GM21723 (cell line): ENCODE data around the gene ADH1B.
"Not testable (repeated sequence)": the region's sequence is repeated elsewhere in the genome, so short reads cannot be mapped to it uniquely, and the experiment has no call there.

Experiments
- ATAC-seq: cut with Tn5 transposase; IDR thresholded peaks from one replicate; pipeline ENCODE4 v1.9.1; 2021; ENCODE audit warnings: mild to moderate bottlenecking, moderate library complexity; ENCODE audit not compliant: unreplicated experiment

Gene ADH1B

DNA sequence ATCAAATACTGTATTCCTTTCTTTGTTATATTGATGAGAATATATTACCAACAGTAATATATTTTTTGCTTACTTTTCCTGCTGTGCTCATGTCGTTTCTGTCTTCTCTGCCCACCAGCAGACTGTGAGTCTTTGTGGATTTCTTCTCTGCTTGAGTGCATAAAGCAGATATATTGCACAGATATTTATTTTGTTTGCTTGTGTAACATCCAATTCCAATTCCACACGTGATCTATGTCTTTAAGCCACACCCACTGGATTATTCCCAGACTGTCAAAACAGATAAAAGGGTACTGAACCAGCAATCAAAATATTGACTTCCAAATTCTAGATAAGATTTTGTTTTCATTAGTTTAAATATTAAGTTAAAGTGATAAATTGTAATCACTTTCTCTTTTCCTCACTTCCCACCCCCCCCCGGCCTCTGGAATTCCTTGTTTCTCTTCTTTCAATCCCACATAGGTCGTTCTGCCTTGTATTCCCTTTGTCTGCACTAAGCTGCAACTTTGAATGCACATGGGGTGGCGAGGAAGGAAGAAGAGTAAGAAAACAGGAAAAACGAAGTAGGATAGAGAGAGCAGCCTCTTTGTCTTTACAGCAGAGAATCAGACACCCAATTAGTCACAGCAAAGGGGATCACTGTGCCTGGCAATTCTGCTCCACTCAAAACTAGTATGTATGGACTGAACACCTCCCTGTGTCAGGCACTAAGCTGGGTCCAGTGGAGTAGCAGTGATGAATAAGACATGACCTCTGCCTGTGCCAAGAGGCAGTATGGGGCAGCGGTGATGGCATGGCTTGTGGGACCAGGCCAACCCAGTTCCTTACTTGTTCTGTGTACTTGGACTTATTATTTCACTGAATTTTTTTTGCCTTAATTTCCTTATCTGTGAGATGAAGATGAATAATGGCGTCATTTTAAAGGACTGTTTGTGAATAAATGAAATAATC is at the start of gene ADH1B:
Gene ADH1B, minus strand, starts transcription at position 161 of the 951 bp plus-strand sequence. Its CDS starts 70 bp downstream, at position 91.
- no peak for ATAC-seq

DNA sequence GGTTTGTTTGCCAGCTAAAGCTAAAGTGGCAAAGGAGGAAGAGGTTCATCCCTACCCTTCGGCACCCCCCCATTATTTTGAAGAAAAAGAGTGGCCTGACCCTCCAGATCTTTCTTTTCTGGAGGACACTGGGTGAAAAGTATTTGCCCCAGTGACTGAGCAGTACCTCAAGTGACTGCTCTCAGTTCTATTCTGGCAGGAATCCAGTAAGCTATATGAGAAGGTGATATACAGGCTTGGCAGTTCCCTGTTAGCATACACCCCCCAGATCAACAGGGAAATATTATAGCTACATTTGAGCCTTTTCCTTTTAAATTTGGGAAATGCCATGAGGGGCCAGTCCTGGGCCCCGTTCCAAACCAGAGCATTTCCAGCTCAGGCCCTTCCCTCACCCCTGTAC is 46.6 kb upstream of the ADH1B start:
- ATAC-seq, result not testable (repeated sequence)

DNA sequence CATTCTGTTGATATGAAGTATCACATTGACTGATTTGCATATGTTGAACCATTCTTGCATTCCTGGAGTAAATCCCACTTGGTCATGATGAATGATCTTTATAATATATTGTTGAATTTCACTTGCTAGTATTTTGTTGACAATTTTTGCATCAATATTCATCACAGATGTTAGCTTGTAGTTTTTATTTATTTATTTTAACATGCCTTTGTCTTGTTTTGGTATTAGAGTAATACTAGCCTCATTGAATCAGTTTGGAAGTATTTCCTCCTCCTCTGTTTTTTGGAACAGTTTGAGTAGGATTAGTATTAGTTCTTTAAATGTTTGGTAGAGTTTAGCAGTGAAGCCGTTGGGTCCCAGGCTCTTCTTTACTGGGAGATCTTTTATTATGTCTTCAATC is 45.3 kb upstream of the ADH1B start:
- ATAC-seq, result no peak

DNA sequence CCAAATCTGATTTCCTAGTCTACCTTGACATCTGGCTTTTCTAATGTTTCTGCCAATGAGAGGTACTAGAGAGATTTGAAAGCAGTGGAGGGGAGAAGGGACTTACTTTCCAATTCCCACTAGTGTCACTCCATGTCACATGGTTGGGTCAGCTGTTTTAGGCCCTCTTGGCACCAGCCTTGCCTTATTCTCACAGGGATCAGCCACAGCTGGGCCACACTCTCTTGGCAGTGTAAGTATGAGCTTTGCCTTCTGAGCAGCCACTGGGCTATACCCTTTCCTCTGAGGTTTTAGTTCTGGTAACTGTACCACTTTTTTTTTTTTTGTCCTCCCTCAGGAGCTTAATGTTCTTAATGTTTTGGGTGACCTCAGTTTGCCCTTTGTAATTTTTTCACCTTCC is 41.6 kb upstream of the ADH1B start:
- ATAC-seq, result no peak

DNA sequence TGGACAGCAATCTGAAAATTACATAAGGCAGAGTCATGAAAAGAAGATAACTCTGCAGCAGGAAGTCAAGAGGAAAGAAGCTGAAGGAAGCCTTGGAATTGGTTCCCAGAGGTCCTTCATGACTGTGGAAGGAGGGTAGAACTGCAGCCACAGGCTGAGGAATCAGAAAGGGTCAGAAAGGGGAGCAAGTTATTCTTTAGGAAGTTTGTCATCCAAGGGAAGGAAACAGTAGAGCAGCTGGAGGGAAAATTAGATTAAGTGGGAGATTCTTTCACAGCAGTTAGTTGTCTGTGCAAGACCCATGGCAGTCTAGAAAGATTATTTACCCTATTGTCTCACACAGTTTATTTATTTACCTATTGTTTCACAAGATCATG is 40.7 kb upstream of the ADH1B start:
- ATAC-seq, result no peak

DNA sequence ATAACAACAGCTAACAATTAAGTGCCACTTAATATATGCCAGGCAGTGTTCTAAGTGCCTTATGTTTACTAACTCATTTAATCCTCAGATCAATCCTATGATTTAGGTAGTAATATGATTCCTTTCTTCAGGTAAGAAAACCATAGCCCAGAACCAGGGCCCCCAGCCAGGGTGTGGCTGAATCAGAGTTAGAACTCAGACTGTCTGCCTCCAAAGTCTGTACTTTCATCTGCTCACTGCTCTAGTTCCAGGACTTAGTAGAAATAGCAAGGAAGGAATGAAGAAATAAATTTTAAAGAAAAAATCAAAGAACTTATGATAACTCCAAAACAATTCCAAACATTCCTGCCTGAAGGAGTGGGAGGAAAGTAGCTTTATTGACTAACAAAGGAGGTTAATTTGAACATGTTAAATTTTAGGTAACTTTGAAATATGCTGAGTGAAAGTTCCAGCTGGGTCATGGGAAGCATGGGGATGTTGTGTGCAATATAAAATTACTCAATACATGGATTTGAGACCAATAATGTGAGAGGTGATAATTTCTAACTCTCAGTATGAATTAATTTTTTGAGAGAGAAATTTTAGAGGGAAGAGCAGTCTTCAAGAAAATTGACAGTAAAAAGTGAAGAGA is 40.2 kb upstream of the ADH1B start:
- ATAC-seq, result no peak

DNA sequence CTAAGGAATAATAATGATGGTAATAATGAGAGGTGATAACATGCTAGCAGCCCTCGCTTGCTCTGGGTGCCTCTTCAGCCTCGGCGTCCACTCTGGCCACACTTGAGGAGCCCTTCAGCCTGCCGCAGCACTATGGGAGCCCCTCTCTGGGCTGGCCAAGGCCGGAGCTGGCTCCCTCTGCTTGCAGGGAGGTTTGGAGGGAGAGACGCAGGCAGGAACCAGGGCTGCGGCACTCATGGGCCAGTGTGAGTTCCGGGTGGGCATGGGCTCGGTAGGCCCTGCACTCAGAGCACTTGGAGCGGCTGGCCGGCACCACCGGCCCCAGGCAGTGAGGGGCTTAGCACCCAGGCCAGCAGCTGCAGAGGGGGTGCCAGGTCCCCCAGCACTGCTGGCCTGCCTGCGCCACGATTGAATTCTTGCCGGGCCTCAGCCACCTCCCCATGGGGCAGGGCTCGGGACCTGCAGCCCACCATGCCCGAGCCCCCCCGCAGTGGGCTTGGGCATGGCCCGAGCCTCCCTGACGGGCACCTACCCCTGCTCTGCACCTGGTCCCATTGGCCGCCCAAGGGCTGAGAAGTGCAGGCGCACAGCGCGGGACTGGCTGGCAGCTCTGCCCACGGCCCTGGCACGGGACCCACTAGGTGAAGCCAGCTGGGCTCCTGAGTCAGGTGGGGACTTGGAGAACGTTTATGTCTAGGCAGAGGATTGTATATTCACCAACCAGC is 38.4 kb upstream of the ADH1B start:
- ATAC-seq, result no peak

DNA sequence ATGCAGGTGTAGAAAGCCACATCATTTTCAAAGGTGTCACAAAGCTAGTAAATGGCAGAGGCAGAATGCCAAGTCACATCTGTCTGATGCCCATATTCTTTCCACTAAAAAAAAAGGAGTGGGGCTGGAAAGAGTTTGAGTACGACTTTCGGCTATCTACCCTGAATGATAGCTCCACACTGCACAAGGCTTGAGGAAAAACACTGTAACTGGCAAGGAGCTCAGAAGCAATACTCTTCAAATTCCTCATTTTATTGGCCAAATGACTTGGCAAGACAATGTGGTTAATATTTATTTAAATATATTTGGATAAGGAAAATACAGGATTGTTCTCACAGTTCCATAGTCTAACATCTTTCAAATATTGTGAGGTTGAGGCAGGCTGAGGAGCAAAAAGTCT is 36.7 kb upstream of the ADH1B start:
- ATAC-seq, result no peak

DNA sequence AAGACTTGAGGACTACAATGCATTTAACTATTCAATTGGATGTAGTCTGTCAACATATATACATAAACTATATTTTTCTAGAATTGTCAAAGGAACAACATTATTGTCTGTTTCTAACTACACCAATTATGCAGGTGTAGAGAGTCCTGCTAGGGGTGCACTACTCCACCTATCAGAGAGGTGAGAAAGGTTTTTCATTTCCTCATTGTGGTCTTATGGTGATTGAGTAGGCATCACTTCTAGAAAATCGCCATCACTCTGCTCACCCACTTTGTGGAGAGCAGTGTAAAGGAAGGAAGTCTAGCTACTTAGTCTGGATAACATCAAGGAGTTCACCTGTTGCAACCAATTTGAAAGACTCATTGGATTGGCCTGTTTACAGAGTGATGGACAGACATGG is 35.8 kb upstream of the ADH1B start:
- ATAC-seq, result no peak

DNA sequence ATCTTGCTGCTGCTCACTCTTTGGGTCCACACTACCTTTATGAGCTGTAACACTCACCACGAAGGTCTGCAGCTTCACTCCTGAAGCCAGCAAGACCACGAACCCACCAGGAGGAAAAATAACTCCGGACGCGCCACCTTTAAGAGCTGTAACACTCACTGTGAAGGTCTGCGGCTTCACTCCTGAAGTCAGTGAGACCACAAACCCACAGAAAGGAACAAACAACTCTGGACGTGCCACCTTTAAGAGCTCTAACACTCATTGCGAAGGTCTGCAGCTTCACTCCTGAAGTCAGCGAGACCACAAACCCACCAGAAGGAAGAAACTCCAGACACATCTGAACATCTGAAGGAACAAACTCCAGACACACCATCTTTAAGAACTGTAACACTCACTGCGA is 34.9 kb upstream of the ADH1B start:
- not testable (repeated sequence) for ATAC-seq

DNA sequence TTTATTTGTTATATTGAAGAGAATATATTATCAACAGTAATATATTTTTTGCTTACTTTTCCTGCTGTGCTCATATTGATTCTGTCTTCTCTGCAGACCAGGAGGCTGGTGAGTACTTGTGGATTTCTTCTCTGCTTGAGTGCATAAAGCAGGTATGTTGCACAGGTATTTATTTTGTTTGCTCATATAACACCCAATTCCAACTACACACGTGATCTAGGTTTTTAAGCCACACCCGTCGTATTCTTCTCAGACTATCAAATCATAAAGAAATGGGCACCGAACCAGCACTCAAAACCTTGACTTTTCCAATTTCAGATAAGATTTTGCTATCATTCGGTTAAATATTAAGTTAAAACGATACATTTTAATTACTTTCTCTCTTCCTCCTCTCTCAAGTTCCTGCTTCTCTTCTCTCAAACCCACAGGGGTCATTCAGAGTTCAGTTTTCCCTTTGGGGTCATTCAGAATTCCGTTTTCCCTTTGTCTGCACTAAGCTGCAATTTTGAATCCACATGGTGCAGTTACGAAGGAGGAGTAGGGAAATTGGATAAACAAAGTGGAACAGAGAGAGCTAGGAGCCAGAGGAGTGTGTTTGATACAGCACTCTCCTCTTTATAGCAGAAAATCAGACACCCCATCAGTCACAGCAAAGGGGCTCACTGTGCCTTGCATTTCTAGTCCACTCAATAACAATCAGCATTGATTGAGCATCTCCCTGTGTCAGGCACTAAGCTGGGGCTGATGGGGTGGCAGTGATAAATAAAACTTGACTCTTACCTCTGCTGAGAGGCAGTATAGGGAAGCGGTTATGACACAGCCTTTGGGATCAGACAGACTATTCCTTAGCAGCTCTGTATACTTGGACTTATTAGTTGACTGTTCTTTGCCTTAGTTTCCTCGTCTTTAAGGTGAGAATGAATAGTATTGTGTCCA is 31.7 kb upstream of the ADH1B start, which contains the start of gene ADH1C:
Gene ADH1C, minus strand, starts transcription at position 145 of the 936 bp plus-strand sequence. Its CDS starts 71 bp downstream, at position 74.
- no peak for ATAC-seq

DNA sequence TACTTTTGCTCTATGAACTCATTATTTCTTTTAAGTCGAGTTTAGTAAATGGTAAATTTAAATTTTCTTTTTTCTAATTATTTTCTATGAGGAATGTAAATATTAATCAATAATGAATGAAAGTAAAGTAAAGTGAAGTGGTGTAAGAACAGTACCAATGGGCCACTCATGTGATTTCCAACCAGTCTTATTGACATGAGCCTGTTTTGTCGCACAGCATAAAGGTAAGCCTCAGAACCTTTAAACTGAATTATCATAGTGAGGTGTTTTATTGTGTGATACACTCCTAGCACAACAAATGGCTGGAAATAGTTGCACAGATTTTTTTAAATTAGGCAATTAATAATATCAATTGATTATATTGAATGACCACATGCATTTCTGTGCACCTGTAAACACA is 30.3 kb upstream of the ADH1B start:
- no peak for ATAC-seq

DNA sequence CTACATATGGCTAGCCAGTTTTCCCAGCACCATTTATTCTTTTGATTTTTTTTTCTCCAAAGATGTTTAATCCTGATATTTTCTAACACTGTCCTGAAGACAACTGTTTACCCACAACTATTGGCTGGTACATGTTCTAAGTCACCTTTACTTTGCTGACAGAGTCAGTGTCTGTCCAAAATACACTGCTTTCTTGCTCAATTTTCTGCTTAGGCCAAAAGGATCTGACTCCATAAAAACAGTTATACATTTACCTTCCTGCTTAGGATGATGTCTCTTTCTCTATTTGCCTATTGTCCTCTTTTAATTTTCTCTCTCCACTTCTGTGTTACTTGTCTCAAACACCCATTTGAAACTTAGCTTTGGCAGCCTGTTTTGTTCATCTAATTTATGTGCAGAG is 28.1 kb upstream of the ADH1B start:
- ATAC-seq, result no peak

DNA sequence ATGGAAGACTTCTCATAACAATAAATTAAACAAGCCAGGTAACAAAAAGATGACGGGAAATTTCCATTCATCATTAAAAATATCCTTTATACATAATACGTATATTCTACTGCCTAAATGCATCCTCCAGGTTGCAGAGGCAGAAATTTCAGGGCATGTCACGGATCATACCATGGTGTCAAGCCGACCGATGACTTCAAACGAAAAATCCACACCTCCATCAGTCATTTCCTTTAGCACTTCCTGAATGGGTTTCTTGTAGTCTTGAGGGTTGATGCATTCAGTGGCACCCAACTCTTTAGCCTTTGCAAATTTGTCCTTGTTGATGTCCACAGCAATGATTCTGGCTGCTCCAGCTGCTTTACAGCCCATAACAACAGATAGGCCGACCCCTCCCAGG is 21.4 kb upstream of the ADH1B start:
- ATAC-seq, result not testable (repeated sequence)

DNA sequence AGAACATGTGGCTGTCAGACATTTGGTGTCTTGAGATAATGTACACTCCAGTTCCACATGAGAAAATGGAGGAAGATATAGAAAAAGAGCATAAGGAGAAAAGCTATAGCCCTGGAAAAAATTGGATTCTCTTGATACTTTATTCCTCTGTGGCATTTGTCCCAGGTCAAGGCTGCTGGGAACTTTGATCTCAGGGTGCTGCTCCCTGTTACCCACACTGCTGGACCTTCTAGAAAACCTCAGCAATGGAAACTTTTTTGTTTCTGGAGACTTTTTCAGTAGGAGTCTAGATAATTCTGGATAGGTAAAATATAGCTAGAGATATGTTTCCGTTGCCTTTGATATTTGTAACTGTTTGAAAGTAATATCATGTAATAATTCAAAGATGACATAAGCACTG is 20.2 kb upstream of the ADH1B start:
- ATAC-seq, result no peak

DNA sequence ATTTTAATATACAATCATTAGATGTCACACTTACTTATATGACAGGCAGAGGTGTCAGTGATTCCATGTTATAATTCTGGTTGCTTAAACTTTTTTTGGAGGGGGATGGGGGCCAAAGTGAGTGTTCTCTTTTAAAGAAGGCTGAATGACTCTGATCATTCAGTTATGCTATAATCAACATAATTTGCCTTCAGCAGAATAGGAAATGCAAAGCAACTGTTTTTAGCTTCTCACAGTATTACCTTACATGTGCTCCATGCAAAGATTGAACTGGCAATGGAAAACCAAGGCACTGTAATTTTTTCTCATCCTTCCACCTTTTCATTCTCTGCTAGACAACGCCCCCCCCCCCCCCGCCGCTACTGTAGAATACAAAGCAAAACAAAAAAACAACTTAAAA is 18.0 kb upstream of the ADH1B start:
- ATAC-seq, result no peak

DNA sequence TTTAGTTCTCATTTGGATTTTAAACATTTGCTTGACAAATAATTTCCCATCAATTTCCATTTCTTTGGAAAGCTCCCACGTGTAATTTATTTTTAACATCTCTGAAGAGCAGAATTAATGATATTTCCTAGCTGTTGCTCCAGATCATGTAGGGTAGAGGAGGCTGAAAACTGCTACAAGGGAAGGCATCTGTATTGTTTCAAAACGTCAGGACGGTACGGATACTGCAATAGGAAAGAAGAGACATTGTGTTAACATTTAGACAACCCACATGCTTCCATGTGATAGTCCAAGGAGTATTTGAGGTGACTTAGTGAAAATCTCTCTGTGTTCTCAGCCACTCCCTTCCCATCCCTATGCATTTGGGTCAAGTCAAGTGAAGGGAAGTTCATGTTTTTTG is 15.4 kb upstream of the ADH1B start:
- no peak for ATAC-seq

DNA sequence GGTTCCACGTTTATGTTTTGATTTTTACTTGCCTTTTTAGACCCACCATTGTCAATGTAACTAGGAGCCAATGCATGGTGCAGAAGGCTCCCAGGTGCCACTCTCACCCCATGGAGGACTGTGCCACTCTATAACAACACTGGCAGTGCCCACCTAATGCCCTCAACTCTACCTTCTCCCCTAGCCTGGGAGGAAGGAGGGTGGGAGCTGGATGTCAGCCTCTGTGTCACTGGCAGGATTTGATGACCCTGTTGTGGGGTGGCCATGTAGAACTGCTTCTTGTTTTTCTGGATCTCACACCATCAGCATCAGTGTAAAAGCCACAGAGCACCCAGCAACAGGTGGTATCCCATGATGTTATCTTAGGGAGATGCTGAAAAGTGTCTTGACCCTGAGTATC is 13.7 kb upstream of the ADH1B start:
- ATAC-seq, result no peak

DNA sequence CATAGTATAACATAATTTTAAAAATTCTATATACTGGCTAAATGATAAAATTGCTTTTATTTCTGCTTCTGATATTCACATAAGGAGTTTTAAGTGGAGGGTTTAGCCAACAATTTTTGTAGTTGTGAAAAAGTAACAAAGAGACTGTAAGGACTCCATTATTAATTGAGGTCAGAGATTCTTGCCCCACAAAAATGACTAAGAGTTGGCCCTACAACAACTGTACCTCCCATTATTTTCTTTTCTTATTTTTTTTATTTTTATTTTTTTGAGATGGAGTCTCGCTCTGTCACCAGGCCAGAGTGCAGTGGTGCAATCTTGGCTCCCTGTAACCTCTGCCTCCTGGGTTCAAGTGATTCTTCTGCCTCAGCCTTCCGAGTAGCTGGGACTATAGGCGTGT is 9.4 kb upstream of the ADH1B start:
- no peak for ATAC-seq

DNA sequence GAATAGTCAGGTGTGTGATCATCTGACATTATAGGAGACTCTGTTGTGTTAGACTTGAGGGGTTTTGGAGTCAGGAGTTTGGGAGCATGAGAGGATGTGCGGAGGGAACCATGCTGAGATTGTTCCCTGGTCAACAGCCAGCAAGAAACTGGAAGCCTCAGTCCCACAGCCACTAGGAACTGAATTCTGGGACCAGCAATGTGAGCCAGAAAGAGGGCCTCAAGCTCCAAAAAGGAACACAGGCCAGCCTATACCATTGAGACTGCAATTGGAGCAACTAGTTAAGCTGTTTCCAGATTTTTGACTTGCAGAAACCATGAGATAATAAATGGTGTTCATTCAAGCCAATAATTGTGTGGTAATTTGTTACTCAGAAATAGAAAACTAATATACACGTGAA is 8.7 kb upstream of the ADH1B start:
- no peak for ATAC-seq

DNA sequence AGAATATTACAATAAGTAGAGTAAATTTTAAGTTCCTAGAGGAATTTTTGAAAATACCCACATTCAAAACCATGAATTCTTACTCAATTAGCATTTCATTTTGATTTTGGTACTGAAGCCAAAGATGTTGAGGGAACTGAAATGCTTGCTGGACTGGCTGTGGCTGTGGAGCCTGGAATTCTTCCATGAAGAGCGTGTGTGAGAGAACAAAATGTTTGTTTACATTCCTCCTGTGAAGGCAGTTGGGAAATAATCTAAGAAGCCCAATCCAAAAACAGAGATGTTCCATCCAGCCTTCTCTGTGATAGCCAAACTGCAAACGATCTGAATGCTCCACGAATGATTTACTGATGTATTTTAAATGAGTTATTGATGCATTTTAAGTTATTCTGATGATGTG is 3.8 kb upstream of the ADH1B start:
- ATAC-seq, result no peak
